Astrocyte (in vitro differentiated cells and primary cell): ENCODE results near the gene KRTAP17-1.

Source experiments
- EZH2 ChIP-seq: IDR thresholded peaks from 2 replicates; pipeline ENCODE4 v1.6.1; 2012; ENCODE audit warnings: mild to moderate bottlenecking, low read length, inconsistent platforms; ENCODE audit not compliant: insufficient read depth
- TF ChIP-seq, protein P1 (sequence below): IDR thresholded peaks from 2 replicates; pipeline ENCODE4 v1.5.1; 2011; ENCODE audit warnings: low read depth, mild to moderate bottlenecking, inconsistent platforms, low read length, moderate library complexity; ENCODE audit not compliant: insufficient read depth

- TF ChIP-seq EZH2: no peak
- TF ChIP-seq, protein P1, sequence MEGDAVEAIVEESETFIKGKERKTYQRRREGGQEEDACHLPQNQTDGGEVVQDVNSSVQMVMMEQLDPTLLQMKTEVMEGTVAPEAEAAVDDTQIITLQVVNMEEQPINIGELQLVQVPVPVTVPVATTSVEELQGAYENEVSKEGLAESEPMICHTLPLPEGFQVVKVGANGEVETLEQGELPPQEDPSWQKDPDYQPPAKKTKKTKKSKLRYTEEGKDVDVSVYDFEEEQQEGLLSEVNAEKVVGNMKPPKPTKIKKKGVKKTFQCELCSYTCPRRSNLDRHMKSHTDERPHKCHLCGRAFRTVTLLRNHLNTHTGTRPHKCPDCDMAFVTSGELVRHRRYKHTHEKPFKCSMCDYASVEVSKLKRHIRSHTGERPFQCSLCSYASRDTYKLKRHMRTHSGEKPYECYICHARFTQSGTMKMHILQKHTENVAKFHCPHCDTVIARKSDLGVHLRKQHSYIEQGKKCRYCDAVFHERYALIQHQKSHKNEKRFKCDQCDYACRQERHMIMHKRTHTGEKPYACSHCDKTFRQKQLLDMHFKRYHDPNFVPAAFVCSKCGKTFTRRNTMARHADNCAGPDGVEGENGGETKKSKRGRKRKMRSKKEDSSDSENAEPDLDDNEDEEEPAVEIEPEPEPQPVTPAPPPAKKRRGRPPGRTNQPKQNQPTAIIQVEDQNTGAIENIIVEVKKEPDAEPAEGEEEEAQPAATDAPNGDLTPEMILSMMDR: no peak
These were observed 12.5 kb downstream of the KRTAP17-1 start for GRCh38 chr17:41302981-41303380.
